Stimulated activated CD4-positive, alpha-beta T cell treated with anti-CD3 and anti-CD28 coated beads, Interleukin-12 subunit alpha, Interleukin-12 subunit beta, amount 100 ng/mL, for 48 hours (primary cell): ENCODE data around the gene LIM2.

Experiments used
- DNase-seq, 3 donors: peaks; one replicate each; pipeline ENCODE4 v3.0.0-alpha.2; 2020; ENCODE audit warnings: low read depth in 2 of 3, low spot score in 1 of 3

Gene LIM2

GRCh38 chr19:51366389-51367254 is 21.2 kb downstream of the LIM2 start:
- peak; percentile 89 to 95 (median 94) for DNase-seq

DNA sequence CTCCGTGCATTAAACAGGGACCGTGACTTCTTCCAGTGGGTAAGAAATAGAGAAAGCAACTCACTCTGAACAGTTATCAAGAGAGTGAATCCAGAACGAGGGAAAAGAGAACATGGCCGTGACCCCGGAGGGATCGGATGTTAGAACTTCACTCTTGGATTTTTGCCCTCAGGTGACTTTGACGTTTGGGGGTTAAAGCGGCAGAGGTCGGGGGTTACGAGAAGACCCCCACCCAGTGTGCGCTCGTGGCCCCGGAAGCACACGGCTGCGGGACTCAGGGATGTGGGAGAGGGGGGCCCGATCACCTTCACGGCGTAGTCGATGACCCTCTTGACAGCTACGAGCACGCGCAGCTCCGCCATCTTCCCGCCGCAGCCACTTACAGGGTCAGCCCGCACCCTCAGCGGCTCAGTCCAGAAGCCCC is 21.8 kb downstream of the LIM2 start, which contains the start of gene ETFB:
ETFB (minus strand) TSS at position 424 of the 424 bp plus-strand sequence; CDS start at position 362, 62 bp downstream.
- DNase-seq: no peak

- DNase-seq: no peak
Measured at GRCh38 chr19:51365211-51365964, 22.4 kb downstream of the LIM2 start.

- DNase-seq: no peak
Measured at GRCh38 chr19:51364200-51365106, 23.3 kb downstream of the LIM2 start.

DNA sequence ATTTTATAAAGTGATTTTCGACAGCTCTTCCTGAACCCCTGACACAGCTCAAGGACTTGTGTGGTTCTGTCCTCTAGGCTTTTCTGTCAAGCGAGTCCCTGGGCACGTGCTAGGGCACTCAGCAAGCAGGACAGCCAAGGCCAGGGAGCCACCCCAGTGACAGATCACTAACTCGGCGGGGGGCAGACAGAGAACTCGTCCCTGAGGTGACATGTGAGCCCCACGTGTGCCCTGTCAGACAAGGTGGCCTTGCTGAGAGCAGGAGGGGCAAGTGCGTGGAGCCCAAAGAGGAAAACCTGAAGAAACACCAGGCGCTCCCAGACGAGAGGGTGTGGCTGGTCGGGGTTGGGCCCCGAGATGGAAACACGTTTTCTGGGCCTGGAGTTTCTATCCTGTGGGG is 26.5 kb downstream of the LIM2 start:
- no peak for DNase-seq

DNA sequence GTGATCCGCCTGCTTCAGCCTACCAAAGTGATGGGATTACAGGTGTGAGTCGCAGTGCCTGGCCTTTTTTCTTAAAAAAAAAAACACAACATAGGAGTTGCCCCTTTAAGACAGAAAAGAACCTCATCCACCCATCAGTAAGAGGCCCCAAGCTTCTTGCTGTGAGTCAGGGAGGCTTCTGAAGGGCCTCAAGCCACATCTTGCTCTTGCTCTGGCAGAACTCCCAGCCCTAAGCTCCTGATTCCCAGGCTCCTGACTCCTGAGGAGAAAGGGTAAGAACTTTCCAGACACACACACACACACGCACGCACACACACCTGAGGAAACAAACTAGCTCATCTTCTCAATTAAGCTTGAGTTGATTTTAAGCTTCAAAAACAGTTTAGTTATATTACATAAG is 28.5 kb downstream of the LIM2 start:
- DNase-seq: no peak

- no peak for DNase-seq
Measured at GRCh38 chr19:51357952-51358351, 29.8 kb downstream of the LIM2 start.

DNA sequence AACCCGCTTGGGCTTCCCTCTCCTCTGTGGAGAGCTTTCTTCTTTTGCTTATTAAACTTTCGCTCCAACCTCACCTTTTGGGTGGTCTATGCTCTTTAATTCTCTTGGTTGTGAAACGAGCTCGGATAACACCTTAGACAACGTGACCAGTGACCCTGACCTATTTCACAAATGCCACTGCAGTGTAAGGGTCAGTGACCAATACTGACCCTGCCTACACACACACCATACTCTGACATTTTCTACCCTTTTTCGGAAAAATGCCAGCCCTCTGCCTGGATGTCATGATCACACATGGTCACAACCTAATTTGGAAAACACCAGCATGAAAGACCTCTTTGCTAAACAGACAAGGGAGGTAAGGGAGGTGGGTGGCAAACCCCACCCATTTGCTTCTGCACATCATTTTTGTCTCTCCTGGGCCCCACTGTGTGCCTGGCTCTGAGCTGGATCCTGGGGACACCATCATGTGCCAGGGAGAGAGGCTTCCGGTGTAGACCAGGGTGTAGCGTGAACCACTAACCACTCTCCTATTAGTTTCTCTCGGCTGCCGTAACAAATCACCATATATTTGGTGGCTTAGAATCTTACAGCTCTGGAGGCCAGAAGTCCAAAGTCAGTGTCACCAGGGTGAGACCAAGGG is 31.5 kb downstream of the LIM2 start:
- DNase-seq: no peak

- no peak for DNase-seq
Measured at GRCh38 chr19:51354742-51355148, 33.0 kb downstream of the LIM2 start.

- DNase-seq: no peak
Measured at GRCh38 chr19:51354103-51354741, 33.6 kb downstream of the LIM2 start.

DNA sequence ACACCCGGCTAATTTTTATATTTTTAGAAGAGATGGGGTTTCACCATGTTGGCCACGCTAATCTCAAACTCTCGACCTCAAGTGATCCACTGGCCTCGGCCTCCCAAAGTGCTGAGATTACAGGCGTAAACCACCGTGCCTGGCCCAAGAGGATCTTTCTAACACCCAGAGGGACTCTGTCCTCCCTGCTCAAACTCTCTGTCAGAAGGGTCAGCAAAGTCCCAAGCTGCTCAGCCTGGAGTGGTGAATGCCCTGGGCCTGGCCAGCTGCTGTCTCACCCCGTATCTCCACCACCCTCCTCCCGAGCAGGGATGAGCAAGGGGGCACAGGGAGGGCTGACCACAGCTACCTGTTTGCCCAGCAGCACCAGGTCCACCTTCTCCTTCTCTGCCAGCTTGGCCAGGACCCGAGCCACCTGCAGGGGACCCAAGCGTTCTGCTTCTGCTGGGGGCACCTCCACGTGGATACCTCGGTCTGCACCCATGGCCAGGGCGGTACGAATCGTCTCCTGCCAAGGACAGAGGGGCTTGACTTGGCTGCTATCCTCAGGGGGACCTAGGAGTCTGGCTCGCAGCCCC is 34.9 kb downstream of the LIM2 start:
- no peak for DNase-seq

DNA sequence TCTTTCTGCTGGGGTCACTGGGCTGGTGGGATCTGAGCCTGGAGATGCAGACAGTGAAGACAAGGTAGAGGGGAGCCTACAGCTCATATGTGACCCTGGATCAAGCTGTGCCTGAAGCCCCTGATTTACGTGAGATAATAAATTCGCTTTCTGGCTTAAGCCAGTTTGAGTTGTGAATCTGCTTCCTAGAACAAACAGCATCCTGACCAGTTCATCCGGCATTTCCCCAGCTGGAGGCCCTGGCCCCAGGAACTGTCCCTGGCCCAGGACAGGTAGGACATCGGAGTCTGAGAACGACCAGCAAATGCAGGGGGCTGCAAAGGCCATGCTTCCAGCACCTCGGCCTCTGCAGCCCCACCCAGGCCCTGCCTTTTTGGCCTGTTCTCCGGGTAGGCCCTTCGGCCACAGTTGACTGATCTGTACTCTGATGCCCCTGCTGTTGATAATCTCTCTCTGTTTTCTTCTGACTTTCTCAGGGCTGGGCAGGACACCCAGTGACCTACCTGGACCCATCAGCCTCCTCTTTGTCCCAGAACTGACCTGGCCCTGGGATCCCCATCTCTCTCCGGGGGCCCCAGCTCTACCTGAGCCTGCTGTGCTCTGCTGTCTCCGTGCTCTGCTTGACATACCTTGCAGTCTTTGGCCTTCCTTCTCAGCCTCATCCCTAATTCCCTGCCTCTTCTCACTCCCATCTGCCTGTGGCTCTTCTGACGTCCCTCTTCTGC is 36.3 kb downstream of the LIM2 start:
- DNase-seq: no peak

DNA sequence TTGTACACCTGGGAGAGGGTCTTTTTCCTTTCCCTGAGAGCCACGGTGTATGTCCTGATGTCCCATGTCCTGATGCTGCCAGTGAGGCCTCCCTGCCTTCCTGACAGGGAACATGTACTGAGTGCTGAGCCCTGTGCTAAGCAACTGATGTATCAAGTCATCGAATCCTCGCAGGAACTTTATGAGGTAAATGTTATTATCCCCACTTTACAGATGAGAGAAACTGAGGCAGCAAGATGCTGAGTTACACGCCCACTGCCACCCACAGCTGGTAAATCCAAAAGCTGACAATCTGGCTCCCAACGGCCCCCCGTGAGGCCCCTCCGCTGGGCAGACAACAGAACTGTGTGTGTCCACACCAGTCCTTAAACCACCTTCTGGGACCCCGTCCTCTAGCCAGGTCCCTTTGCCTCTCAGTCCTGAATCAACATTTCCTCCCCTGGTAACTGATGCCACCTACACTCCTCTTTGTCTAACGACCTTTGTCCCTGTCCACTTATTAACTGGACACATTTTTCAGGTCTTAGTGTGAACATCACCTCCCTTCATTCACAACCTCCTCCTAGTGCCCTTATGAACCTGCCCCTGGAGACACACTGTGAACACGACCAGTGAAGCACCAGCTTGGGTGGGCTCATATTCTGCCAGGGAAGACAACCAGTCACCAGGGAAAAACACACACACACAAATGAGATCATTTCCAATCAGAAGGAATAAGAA is 40.4 kb downstream of the LIM2 start:
- DNase-seq: no peak

DNA sequence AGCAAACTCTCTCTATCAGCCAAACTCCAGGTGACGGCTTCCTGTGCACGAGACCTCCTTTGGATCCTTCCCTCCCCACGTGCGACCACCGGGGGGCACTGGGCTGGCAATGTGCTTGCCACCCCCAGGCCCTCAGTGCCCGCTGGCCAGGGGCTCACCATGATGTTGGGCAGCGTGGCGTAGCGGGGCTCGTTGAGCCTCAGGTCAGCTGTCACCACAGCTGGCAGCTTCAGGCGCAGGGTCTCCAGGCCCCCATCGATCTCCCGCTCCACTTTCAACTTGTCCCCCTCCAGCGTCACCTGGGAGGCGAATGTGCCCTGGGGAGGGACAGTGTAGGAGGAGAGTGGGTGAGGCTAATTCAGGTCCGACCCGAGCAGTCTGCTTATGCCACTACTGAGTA is 41.0 kb downstream of the LIM2 start:
- DNase-seq: no peak

DNA sequence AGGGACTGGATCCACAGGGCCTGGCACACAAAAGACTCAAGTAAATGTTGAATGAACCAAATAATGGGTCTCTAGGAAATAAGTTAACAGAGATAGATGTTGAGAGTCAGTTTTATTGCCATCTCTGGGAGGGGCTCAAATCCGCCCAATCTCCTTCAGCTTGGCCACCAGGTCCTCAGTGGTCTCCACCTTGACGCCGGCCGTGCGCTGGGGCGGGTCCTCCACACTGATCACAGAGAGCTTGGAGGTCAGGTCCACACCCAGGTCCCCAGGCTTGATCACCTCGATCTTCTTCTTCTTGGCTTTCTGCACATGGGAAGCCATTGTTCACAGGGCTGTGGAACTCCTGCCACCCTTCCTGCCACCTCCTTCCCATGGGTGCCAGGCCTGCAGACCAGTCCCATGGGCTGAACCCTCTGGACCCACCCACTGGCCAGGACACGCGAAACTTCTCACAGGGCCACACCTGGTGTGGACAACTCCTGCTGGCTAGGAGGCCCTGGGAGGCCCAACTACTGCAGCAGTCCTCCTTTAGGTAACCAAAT is 42.6 kb downstream of the LIM2 start:
- no peak for DNase-seq

- DNase-seq: no peak
Measured at GRCh38 chr19:51342631-51343569, 44.9 kb downstream of the LIM2 start.

DNA sequence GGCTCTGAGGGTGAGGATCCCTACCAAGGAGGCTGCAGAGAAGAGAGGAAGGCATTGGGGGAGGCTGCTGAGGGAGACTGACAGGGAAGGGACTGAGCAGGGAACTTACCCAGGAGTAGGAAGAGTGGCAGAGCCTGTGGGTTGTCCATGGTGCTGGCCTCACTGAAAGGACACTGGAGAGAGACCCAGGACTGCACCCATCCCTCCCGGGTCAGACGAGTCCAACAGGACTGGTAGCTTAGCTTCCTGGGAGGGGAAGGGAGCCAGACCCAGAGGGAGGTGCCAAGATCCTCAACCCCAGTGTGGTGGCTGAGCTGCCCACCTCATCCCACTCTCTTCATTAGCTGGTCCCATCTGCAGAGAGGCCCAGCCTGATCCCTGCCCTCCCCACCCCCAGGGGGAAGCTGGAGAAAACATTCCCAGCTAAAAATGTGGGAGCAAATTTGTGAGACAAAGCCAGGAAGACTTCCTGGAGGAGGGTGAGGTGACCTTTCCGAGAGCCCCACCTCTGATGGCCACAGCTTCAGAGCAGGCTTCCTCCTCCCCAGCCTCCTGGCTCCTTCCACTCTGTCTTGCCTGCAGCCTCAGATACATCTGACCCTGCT is 45.7 kb downstream of the LIM2 start, which contains the start of gene VSIG10L:
VSIG10L (minus strand) TSS at position 164 of the 605 bp plus-strand sequence; CDS start at position 149, 15 bp downstream.
- no peak for DNase-seq
